WTC11 (cell line): Measurements from ENCODE around the gene CGB3. TPM values are rescaled to one million over a fixed set of nuclear protein-coding genes. Genes with fewer than 3 reads are reported as not detected.
"Not testable (repeated sequence)": the region's sequence is repeated elsewhere in the genome, so short reads cannot be mapped to it uniquely, and the experiment has no call there.

ENCODE experiments used
- ATAC-seq: fragments of 200-7000 bp; cut with Tn5 transposase; 2 replicates; pipeline ENCODE4 v1.10.0; 2021; ENCODE audit warnings: mild to moderate bottlenecking, moderate library complexity
- CTCF ChIA-PET: fragments of 300-600 bp; sonication (Branson Sonifier 250); formaldehyde crosslinking; loops from one replicate; lab custom pipeline; 2021; ENCODE audit warnings: antibody characterized with exemption; lab: Charles Lee
- POLR2A ChIA-PET: fragments of 350-600 bp; sonication (Branson Sonifier 250); formaldehyde crosslinking; loops from one replicate; lab custom pipeline; 2021; ENCODE audit warnings: antibody characterized with exemption; lab: Charles Lee
- DNase-seq: peaks from one replicate; pipeline ENCODE4 v3.0.0; 2021; ENCODE audit warnings: low spot score
- H3K27ac Mint-ChIP-seq: 2 replicates; pipeline ENCODE4 v1.8.0; 2021; ENCODE audit warnings: mixed read lengths
- H3K27me3 Mint-ChIP-seq: 2 replicates; pipeline ENCODE4 v1.8.0; 2021; ENCODE audit warnings: low read depth, mild to moderate bottlenecking, moderate library complexity, mixed read lengths
- H3K36me3 Mint-ChIP-seq: 2 replicates; pipeline ENCODE4 v1.8.0; 2021; ENCODE audit warnings: mixed read lengths
- H3K4me1 Mint-ChIP-seq: 2 replicates; pipeline ENCODE4 v1.8.0; 2022; ENCODE audit warnings: mixed read lengths
- H3K4me3 Mint-ChIP-seq: 2 replicates; pipeline ENCODE4 v1.8.0; 2021; ENCODE audit warnings: mild to moderate bottlenecking, moderate library complexity, mixed read lengths
- H3K9me3 Mint-ChIP-seq: 2 replicates; pipeline ENCODE4 v1.8.0; 2021; ENCODE audit warnings: mixed read lengths
- ARID4B ChIP-seq: sonication (generic); formaldehyde crosslinking; IDR thresholded peaks from 2 replicates; pipeline ENCODE4 v1.8.0; 2023; ENCODE audit warnings: missing genetic modification reagents, mild to moderate bottlenecking, borderline replicate concordance
- OVOL2 ChIP-seq: fragments of 250-450 bp; sonication (Bioruptor Pico); IDR thresholded peaks from 2 replicates; pipeline ENCODE4 v1.9.0; 2021; ENCODE audit warnings: mild to moderate bottlenecking, borderline replicate concordance
- USF2 ChIP-seq: sonication (generic); formaldehyde crosslinking; IDR thresholded peaks from 2 replicates; pipeline ENCODE4 v1.8.1; 2023; ENCODE audit warnings: mild to moderate bottlenecking, missing genetic modification reagents, moderate library complexity
- ZNF121 ChIP-seq: sonication (generic); formaldehyde crosslinking; IDR thresholded peaks from 2 replicates; pipeline ENCODE4 v1.8.0; 2023; ENCODE audit warnings: missing genetic modification reagents
- ZNF138 ChIP-seq: sonication (generic); formaldehyde crosslinking; conservative IDR thresholded peaks from 2 replicates; pipeline ENCODE4 v1.8.1; 2022; ENCODE audit warnings: mild to moderate bottlenecking, moderate library complexity, missing genetic modification reagents
- total RNA-seq: library from RNA; stranded (reverse); gene quantifications from 3 replicates; pipeline ENCODE4 v1.2.3, GENCODE V29; 2021

CGB3 gene
- total RNA-seq, 1 experiment from 2014 or later = not detected

GRCh38 chr19:49029749-49030148 is 5.6 kb upstream of the CGB3 start:
- CTCF ChIA-PET = interaction anchor here (1.5 kb wide), 1 partner anchor 30 kb away, joined by 4 read pairs; no protein-coding TSS in a partner anchor
- H3K4me3 Mint-ChIP-seq, POLR2A ChIA-PET, DNase-seq, H3K36me3 Mint-ChIP-seq, H3K4me1 Mint-ChIP-seq, ATAC-seq, H3K27ac Mint-ChIP-seq, H3K9me3 Mint-ChIP-seq: not testable (repeated sequence)
- peaks cover 37% of the 10 kb centered on the region for H3K27me3 Mint-ChIP-seq

- ATAC-seq, H3K4me3 Mint-ChIP-seq, DNase-seq, H3K9me3 Mint-ChIP-seq, H3K27ac Mint-ChIP-seq, H3K36me3 Mint-ChIP-seq, H3K4me1 Mint-ChIP-seq, POLR2A ChIA-PET: not testable (repeated sequence)
- H3K27me3 Mint-ChIP-seq = peaks cover 37% of the 10 kb centered on the region
- CTCF ChIA-PET = interaction anchor here (0.7 to 2.0 kb wide), 5 partner anchors 9 to 197 kb away, joined by 3 to 6 read pairs (median 4); no protein-coding TSS in a partner anchor
Observed at GRCh38 chr19:49028686-49029085, 4.6 kb upstream of the CGB3 start.

GRCh38 chr19:49025599-49025998 is 1.5 kb upstream of the CGB3 start:
- H3K9me3 Mint-ChIP-seq, H3K27ac Mint-ChIP-seq, ATAC-seq, H3K36me3 Mint-ChIP-seq, CTCF ChIA-PET, H3K4me3 Mint-ChIP-seq, DNase-seq, POLR2A ChIA-PET, H3K4me1 Mint-ChIP-seq: not testable (repeated sequence)
- peaks cover 44% of the 10 kb centered on the region for H3K27me3 Mint-ChIP-seq

GRCh38 chr19:49025088-49025487 is 955 bp upstream of the CGB3 start:
- H3K9me3 Mint-ChIP-seq, H3K27ac Mint-ChIP-seq, POLR2A ChIA-PET, H3K4me3 Mint-ChIP-seq, H3K36me3 Mint-ChIP-seq, H3K4me1 Mint-ChIP-seq, CTCF ChIA-PET, ATAC-seq, DNase-seq: not testable (repeated sequence)
- peaks cover 45% of the 10 kb centered on the region for H3K27me3 Mint-ChIP-seq

- POLR2A ChIA-PET = no interaction called here
- Mint-ChIP-seq H3K36me3 (no peaks in the 10 kb centered on the region), H3K9me3 (no peaks in the 10 kb centered on the region), H3K4me3 (no peak overlapping the region), H3K27ac (no peak overlapping the region), H3K27me3 (peaks cover 55% of the 10 kb centered on the region)
- DNase-seq (no peak), ATAC-seq (no peak)
- TF ChIP-seq USF2 (CRISPR knock-in tag) (no peak), OVOL2 (CRISPR knock-in tag) (no peak), ZNF138 (no peak), ZNF121 (CRISPR knock-in tag) (no peak), ARID4B (CRISPR knock-in tag) (no peak)
- TF ChIP-seq, all 79 proteins: peak for 0
- peaks cover 23% of the 10 kb centered on the region for H3K4me1 Mint-ChIP-seq
- CTCF ChIA-PET = interaction anchor here (1.3 to 6.5 kb wide), 4 partner anchors 9 to 29 kb away, joined by 4 to 78 read pairs (median 42); partner anchors contain the start of genes GYS1 and RUVBL2
Observed at GRCh38 chr19:49022116-49022515, 2.0 kb downstream of the CGB3 start.
